Lower leg skin (tissue), 4 donors: Measurements from ENCODE around the gene GEN1. TPM values are rescaled to one million over a fixed set of nuclear protein-coding genes. Genes with fewer than 3 reads are reported as not detected.

Experiments
- DNase-seq, 2 donors: peaks; one replicate each; pipeline ENCODE4 v3.0.0-alpha.2; 2019; ENCODE audit warnings: low spot score in 2 of 2
- H3K4me3 ChIP-seq: fragments of 200-600 bp; sonication (generic); 2 replicates; pipeline ENCODE4 v1.5.1; 2017; ENCODE audit warnings: mild to moderate bottlenecking, low read depth; ENCODE audit not compliant: poor library complexity, severe bottlenecking
- POLR2A ChIP-seq, 2 donors: fragments of 450-650 bp; IDR thresholded peaks; one replicate each; pipeline ENCODE4 v1.6.1; 2016 to 2017; ENCODE audit warnings: antibody characterized with exemption in 2 of 2, mild to moderate bottlenecking in 1 of 2, moderate library complexity in 1 of 2
- WGBS, 2 donors: methylation state at CpG; one replicate each; pipeline ENCODE4 v1.1.5; 2018; 5-methylcytosine and 5-hydroxymethylcytosine counted together
- intact Hi-C: fragments of 100-400 bp; cut with DNase I; formaldehyde crosslinking; loops from one replicate; pipeline ENCODE4 v1.15.0; 2023; ENCODE audit warnings: low total_unique reads
- total RNA-seq, 4 donors: library from RNA; depleted of rRNA; stranded (reverse); fragments of >200 nt; gene quantifications; one replicate each; pipeline ENCODE4 v1.1.0, GENCODE V29; 2016
- TF ChIP-seq, protein P1 (sequence below), 3 donors: fragments of 450-650 bp; IDR thresholded peaks; one replicate each; pipeline ENCODE4 v1.5.1; 2016; ENCODE audit warnings: antibody characterized with exemption in 3 of 3, mild to moderate bottlenecking in 3 of 3, moderate library complexity in 2 of 3

GEN1 gene
- total RNA-seq, 4 donors from 2014 or later: 4.9 to 10.6 (median 5.3) TPM

DNA sequence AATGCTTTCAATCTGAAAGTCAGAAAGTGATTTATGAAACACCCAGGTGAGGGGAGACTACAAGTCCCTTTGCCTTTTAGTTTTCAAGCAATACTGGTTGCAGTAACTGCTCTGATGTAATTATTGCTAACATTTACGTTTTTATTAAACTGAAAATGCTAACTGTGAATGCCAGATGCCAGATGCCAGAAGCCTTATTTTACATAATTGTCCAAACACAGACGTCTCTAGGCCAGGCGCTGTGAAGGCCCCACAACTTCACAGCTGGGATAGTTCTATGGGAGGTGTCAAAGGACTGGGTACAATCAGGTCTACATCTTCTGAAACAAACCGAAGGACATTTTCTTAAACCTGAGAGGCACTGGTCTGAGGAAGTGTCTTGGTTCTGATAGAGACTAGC, 34.8 kb downstream of the GEN1 start:
- DNase-seq: no peak
- intact Hi-C loops: no loop called here
- H3K4me3 ChIP-seq: no peak overlapping the region
- 58 to 60% methylated on average over 4 of the region's 4 CpGs for WGBS, 2 donors
- TF ChIP-seq, protein P1, sequence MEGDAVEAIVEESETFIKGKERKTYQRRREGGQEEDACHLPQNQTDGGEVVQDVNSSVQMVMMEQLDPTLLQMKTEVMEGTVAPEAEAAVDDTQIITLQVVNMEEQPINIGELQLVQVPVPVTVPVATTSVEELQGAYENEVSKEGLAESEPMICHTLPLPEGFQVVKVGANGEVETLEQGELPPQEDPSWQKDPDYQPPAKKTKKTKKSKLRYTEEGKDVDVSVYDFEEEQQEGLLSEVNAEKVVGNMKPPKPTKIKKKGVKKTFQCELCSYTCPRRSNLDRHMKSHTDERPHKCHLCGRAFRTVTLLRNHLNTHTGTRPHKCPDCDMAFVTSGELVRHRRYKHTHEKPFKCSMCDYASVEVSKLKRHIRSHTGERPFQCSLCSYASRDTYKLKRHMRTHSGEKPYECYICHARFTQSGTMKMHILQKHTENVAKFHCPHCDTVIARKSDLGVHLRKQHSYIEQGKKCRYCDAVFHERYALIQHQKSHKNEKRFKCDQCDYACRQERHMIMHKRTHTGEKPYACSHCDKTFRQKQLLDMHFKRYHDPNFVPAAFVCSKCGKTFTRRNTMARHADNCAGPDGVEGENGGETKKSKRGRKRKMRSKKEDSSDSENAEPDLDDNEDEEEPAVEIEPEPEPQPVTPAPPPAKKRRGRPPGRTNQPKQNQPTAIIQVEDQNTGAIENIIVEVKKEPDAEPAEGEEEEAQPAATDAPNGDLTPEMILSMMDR (IDR thresholded peaks at IDR 0.05): no peak
- no peak for TF ChIP-seq POLR2A (IDR thresholded peaks at IDR 0.05)

DNA sequence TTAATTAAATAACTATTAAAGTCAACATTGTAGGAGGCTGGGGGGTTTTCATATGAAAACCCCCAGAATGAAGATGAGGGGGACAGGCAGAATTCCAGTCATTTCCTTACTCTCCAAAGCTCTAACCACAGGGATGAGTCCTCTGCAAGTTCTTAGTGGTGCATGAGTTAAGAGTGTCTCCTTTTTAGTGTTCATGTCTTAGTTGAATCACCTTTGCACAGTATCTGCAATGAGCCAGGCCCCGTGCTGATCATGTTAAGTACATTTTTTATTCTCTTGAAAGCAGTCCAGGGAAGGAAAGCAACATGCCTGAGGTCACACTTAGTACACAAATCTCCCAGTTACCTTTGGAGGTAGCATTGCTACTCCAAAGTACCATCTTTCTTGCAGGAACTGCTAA, 36.6 kb downstream of the GEN1 start:
- intact Hi-C loops: no loop called here

GRCh38 chr2:17791121-17791816, 37.3 kb downstream of the GEN1 start:
- H3K4me3 ChIP-seq: no peak overlapping the region
- TF ChIP-seq POLR2A (IDR thresholded peaks at IDR 0.05): no peak
- TF ChIP-seq, protein P1 (IDR thresholded peaks at IDR 0.05): no peak
- DNase-seq: no peak
- intact Hi-C loops: no loop called here
- 52 to 58% methylated on average over 5 of the region's 5 CpGs for WGBS, 2 donors

More for the DNA sequence above, 36.6 kb downstream of the GEN1 start:
- TF ChIP-seq POLR2A (IDR thresholded peaks at IDR 0.05): no peak
- TF ChIP-seq, protein P1 (IDR thresholded peaks at IDR 0.05): no peak
- DNase-seq: no peak
- H3K4me3 ChIP-seq: no peak overlapping the region
- 44 to 48% methylated on average over 1 of the region's 1 CpG for WGBS, 2 donors

DNA sequence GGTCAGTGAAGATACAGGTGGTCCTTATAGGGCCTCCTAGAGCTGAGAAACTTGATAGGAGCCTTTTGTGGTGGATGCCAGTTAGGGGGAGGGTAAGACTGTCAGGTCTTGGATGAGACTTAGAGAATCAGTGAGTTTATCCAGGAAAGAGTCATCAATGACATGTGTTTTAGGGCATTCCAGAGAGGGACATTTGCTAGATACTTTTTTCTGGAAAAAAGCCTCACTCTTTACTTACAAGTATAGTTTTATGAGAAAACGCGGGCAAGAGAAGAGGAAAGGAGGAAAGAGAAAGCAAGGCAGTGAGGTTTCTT, 37.8 kb downstream of the GEN1 start:
- 68 to 79% methylated on average over 2 of the region's 2 CpGs for WGBS, 2 donors
- no peak for DNase-seq
- intact Hi-C loops: no loop called here
- no peak overlapping the region for H3K4me3 ChIP-seq
- TF ChIP-seq, protein P1 (IDR thresholded peaks at IDR 0.05): no peak
- no peak for TF ChIP-seq POLR2A (IDR thresholded peaks at IDR 0.05)

- H3K4me3 ChIP-seq: no peak overlapping the region
- no peak for DNase-seq
- TF ChIP-seq POLR2A (IDR thresholded peaks at IDR 0.05): no peak
- TF ChIP-seq, protein P1 (IDR thresholded peaks at IDR 0.05): no peak
- WGBS, 2 donors: 25 to 58% methylated on average over 1 of the region's 1 CpG
- intact Hi-C loops: no loop called here
These were observed 38.6 kb downstream of the GEN1 start for GRCh38 chr2:17792515-17792914.

DNA sequence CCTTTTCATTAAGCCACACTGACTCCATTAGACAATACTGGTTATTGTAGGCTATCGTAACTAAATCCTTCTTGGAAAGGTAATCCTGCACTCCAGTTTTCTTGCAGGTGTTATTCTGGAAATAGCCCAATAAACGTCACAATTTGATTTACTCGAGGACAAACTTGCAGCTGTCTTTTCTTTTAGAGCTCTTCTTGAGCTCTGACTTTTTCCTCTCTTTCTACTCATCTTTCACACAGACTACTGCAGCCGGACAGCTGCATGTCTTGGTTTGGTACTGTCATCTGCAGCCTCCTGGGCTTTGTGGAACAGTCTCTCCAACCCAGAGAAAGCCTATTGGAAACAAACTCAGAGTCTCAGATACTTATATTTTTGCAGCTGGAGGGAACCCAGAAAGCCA, 39.4 kb downstream of the GEN1 start:
- intact Hi-C loops: no loop called here
- no peak for TF ChIP-seq POLR2A (IDR thresholded peaks at IDR 0.05)
- TF ChIP-seq, protein P1 (IDR thresholded peaks at IDR 0.05): no peak
- WGBS, 2 donors: 38 to 52% methylated on average over 4 of the region's 4 CpGs
- no peak for DNase-seq
- H3K4me3 ChIP-seq: no peak overlapping the region
